GM19239 (cell line): ENCODE results near the gene BST1.

Source experiments
- DNase-seq: peaks from one replicate; pipeline ENCODE4 v3.0.0; 2011; ENCODE audit warnings: low spot score; ENCODE audit not compliant: insufficient read length
- FAIRE-seq: peaks from 2 replicates; lab custom pipeline; 2011; peaks lifted over from hg19 to GRCh38; lab: Jason Lieb, UNC

BST1 gene, protein sequence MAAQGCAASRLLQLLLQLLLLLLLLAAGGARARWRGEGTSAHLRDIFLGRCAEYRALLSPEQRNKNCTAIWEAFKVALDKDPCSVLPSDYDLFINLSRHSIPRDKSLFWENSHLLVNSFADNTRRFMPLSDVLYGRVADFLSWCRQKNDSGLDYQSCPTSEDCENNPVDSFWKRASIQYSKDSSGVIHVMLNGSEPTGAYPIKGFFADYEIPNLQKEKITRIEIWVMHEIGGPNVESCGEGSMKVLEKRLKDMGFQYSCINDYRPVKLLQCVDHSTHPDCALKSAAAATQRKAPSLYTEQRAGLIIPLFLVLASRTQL

DNA sequence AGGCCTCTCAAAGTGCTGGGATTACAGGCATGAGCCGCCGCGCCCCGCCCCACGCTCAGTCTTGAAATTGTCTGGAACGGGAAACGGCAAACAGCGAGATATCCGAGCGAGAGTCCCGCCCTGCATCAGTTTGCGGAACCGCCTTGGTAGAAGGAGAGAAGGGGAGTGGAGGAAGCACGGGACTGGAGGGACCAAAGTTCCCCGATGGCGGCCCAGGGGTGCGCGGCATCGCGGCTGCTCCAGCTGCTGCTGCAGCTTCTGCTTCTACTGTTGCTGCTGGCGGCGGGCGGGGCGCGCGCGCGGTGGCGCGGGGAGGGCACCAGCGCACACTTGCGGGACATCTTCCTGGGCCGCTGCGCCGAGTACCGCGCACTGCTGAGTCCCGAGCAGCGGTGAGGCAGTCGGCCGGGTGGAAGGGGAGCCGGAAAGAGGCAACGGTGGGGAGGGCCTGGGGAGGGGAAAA, at the start of gene BST1:
Gene BST1, plus strand, starts transcription at position 125 of the 463 bp plus-strand sequence. Its CDS starts 80 bp downstream, at position 205.
- DNase-seq, result peak; percentile 29
- peak; percentile 54 for FAIRE-seq

DNA sequence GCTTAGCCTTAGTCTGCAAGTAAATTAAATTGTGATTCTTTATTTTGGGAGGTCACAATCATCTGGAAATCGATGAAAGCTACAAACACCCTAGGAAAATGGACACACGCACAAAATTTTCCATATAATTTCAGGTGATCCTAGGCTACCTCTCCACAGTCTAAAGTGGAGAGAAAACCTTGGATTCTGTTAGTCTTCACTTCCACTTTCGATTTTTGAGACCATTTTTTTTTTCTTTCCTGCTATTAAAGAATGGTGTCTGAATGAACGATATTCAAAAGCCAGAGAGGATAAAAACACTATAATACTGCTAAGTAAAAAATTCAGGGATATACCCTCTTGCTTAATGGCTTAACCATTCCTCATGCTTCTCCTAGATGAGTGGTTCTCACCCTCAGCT, 49.4 kb upstream of the BST1 start:
- DNase-seq (no peak), FAIRE-seq (no peak)

DNA sequence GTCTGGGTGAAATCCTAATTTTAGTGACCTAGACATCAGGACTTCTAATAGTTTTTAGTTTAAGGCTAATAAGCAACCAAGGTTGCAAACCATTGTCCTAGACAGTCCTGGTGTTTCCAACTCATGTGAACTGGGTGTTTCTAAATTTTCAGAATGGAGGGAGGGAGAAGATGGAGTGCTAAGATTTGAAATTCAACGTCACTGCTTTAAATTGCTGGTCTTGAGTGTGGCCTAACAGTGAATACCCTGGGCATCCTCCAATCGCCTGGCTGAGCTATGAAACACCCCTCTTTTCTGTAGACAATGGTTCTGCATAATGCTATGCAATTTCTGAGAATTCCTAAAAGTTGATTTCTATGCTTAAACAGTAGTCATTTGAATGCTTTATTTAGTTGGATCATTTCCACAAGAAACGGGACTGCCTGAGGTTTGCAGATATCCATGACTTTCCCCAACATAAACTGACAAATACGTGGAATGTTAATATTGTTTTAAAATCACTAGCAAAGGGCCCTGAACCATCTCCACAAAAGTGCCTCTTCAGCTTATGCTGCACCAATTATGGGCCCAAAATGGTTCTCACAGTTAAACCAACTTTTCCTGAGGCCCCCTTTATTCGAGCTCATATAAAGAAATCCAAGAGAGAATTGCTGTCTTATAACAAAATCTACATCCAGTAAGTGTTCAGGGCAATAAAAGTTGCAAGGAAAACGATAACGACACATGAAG, 48.8 kb upstream of the BST1 start:
- DNase-seq (peak; percentile 22), FAIRE-seq (no peak)

DNA sequence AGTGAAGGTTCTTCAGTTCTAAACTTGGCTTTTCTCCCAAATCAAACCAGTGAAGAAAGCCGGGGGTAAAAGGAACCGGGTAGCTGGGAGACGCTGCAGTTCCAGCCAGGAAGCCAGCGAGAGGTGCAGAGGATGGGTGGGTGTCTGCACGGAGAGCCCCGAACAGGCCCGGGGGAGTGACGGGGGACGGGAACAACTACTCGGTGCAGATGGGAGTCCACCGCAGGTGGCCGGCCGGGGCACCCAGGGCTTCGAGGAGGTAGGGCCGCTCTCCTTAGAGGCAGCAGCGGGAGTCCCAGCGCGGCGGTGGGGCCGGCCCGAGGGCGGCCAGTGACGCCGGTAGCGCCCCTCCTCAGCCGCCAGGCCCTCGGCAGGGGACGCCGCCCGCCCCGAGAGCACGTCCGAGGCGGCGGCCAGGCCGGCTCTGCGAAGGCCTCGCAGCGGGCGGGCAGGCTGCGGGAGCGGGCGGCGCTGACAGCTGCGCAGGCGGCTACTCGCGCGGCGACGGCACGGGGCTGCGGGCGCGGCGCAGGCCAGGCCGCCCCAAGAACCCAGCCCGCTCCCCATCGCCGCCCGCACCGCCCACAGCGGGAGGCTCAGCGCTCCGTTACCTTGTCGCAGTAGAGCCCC, 48.2 kb upstream of the BST1 start:
- DNase-seq, result peak; percentile 20

DNA sequence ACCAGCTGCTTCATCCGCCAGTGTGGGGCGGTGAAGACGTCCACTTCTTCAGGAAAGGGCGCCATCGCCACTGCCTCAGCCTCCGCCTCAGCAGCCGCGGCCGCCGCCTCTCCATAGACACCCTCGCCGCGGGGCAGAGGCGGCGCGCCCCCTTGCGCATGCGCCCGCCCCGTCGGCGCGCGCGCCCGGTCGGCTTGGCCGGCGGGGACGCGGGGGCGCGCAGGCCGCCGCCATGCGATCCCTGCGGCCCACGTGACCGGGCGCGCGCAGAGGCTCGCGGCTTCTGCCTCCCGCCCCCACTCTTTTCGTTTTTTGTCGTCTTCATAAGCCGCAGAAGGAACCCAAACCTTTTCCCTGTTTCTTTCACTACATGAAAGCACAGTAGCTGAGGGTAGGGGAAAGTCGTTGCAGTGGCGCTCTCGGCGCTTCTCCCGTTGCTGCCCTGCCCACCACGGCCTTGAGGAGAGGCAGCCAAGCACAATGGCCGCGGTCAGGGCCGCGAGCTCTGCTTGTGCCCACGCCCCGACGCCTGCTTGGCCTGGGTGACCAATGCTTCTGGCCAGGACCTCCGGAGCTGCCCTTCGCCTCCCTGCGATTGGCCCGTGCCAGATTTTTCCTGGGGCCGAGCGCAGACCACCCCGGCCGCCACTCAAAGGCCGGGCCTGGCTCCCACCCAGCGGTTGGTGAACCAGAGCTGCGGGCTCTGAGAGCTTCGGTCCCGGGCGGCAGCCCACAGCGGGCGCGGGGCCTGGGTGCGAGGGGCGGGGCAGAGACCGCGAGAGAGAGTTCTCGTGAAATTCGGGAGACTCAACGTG, 47.4 kb upstream of the BST1 start, which contains the start of gene FBXL5:
Gene FBXL5, minus strand, starts transcription at position 135 of the 815 bp plus-strand sequence. Its CDS starts 70 bp downstream, at position 65.
- DNase-seq (peak; percentile 86), FAIRE-seq (peak; percentile 47)

More for the DNA sequence above, 48.2 kb upstream of the BST1 start:
- FAIRE-seq, result no peak

DNA sequence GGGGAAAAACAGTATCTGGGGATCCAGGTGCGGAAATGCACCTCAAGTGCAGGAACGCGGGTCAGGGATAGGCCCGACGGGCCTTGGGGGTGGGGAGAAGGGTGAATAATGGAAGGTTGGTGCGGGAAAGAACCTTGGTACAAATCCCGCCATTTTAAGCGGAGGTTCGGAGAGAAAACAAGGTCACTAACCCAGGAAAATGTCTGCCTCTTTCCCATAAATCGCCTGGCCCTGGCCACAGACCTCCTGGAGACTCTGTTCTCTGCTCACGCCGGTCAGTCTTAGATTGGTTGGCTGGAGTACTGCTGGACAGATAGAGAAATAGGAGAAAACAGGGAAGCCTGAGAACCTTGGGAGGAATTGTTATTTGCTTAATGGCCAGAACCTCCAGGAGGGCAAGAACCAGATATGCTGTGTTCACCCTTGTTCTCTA, 46.8 kb upstream of the BST1 start:
- FAIRE-seq, result no peak
- no peak for DNase-seq

DNA sequence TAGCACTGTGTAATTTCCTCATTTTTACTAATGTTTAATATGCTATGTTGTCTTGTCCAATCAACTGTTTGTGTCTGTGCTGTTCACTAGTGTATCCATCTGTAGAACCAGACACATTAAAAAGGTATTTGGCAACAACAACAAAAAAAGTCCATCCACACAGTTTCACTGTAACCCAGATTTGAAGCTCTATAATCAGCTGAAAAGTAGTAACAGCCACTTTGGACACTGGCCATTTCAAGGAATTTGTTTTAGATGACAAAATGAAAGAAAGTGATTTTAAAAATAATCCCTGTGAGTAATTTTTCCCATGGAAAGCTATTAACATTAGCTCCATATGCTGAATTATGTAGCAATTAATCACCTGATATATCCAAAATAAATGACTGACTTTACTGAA, 45.5 kb upstream of the BST1 start:
- DNase-seq, result no peak
- FAIRE-seq, result no peak

DNA sequence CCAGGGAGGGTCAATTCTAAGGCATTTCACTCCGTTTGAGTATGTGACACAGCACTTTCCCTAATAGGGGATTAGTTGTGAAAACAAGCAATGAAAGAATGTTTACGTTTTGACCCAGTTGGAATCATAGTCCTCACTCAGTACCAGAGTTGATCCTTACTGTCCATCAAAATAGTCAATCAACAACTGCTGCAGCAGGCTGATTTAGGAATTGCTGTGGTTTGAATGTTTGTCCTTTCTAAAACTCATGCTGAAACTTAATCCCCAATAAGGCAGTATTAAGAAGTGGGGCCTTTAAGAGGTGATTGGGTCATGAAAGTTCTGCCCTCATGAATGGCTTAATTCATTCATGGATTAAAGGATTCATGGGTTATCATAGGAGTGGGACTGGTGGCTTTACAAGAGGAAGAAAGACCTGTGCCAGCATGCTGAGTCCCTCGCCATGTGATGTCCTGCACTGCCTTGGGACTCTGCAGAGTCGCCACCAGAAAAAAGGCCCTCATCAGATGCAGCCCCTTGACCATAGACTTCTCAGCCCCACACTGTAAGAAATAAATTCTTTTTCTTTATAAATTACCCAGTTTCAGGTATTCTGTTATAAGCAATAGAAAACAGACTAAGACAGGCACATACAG, 44.6 kb upstream of the BST1 start:
- DNase-seq (no peak), FAIRE-seq (no peak)

DNA sequence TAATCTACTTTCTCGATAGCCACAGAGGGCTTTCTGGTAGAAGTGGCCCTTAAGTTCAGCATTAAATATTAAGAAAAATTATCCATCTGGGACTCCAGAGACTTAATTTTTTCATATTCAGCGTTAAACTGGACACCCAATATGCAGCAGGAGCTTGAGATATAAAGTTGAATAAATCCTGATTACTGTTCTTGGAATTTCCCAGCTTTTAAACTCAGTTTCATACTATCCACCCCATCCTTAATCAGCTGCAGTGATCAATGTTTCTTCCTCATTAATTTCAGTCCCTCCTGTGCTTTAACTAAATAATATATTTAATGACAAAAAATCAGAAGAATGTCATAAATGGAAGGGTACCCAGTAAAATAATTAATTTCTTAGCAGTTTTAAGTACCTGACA, 44.1 kb upstream of the BST1 start:
- no peak for FAIRE-seq
- no peak for DNase-seq

DNA sequence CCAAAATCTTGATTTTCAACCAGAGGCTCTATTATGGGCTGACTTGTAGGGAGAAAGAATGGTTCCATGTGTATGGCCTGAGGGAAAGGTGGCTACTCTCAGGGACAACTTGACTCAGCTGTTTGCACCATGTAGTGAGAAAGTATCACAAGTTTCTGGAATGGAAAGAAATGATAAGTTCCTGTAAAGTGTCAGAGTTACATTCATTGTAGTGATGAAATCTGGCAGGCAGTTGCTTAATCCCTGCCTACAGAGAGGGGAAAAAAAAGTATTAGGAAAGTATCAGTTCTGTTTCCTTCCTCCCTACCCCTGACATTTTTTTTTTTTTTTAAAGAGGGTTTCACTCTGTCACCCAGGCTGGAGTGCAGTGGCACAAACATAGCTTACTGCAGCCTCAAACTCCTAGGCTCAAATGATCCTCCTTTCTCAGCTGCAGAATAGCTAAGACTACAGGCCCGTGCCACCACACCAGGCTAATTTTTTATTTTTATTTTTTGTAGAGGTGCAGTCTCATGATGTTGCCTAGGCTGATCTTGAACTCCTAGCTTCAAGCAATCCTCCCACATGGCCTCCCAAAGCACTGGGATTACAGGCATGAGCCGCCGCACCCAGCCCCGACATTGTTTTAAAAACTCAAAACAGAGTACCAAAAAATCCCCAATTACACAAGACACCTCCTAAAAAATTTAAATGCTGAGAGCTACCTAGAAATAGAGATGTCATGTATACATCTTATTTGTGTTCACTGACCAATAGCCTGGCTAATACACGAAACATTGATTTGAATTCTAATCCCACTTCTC, 42.9 kb upstream of the BST1 start:
- FAIRE-seq (no peak), DNase-seq (no peak)

DNA sequence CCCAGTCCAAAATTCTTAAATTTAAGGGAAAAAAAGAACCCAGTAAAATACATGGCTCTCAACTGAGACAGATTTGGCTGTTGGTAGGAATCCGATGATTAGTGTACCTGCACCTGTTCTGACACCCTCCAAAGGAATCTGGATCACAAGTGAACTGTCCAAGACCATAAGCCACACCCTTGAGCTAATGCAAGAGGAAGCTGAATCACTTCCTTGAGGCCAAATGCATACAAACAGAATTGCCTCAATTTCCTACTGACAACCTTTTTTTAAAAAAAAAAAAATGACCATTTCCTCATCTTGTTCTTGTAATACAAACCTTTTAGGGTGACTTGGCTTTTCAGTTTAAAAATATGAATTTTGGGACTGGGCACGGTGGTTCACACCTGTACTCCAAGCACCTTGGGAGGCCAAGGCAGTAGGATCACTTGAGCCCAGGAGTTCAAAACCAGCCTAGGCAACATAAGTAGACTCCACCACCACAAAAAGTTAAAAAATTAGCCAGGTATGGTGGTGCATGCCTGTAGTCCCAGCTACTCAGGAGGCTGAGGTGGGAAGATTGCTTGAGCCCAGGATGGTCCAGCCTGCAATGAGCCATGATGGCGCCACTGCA, 37.0 kb upstream of the BST1 start:
- no peak for FAIRE-seq
- DNase-seq, result no peak

DNA sequence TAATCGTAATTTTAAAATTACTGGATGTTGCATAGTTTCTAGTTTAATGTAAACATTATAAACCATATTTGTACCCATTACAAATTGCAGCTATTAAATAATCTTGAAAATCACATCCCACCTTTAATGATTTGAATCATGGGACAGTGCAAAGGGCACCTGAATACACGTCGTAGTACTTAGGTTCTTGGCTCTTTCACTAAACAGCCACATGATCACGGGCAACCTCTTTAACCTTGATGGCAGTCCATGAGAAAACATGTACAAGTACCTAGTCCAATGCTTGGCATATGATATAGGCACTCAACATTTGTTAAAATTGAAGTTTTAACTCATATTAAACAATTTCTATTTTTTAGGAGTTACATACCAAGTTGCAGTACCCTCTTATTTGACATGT, 35.9 kb upstream of the BST1 start:
- DNase-seq, result no peak
- FAIRE-seq, result peak; percentile 61

DNA sequence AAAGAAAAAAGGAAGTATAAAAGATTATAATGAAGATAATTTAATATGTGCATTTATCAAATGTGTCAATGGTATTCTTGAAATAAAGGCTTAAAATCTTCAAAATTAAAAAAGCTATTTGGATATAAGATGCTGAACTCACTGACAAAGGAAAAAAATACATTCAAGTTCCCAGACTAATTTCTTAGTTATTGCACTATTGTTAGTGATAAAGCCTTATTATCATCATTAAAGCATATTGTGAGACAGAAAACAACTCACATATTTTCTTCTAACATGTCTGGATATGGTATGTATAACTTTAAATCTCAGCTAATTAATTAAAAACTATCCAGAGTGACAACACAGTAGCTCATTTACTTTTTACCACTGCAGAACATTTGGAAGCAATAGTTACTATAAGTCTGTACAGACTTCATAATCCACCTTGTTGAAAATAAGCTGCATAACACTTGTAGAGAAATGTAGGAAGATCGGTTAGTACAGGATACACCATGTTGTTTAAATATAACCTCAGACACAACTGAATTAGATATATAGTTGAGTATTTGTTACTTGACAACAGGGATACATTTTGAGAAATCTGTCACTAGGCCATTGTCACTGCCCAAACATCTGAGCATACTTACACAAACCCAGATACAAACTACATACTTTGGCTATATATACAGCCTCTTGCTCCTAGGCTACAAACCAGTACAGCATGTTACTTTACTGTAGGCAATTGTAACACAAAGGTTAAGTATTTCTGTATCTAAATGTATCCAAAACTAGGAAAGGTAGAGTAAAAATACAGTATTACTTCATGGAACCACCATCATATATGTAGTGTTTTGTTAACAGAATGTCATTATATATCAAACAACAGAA, 34.1 kb upstream of the BST1 start:
- DNase-seq, result no peak
- FAIRE-seq, result peak; percentile 61

DNA sequence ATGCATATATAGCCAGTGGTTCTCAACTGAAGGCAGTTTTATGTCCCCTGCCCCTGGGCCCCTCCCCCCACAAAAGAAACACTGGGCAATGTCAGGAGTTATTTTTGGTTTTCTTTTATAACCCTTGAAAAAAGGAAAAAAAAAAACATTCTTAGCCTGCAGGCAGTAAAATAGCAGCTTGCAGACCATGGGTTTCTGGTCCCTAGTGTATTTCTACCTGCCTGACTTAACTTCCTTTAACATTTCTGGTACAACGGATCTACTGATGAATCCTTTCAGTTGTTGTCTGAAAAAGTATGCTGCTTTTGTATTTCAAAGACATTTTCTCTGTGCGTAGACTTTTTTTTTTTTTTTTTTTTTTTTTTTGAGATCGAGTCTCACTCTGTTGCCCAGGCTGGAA, 32.3 kb upstream of the BST1 start:
- FAIRE-seq, result no peak

DNA sequence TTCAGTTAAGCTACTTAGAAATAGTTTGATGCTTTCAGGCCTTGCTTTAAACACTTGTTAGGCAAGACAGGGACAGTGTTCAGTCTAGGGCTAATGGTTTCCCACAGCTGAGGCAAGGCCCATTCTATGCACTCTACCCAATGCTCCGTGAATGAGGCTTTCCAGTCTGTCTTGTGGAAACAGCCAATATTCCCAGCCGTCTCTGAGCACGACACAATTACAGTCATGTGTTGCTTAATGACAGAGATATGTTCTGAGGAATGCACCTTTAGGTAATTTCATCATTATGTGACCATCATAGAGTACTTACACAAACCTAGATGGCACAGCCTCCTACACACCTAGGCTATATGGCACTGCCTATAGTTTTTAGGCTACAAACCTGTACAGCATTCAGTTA, 30.8 kb upstream of the BST1 start:
- DNase-seq (no peak), FAIRE-seq (no peak)

More for the DNA sequence above, 32.3 kb upstream of the BST1 start:
- DNase-seq, result no peak

DNA sequence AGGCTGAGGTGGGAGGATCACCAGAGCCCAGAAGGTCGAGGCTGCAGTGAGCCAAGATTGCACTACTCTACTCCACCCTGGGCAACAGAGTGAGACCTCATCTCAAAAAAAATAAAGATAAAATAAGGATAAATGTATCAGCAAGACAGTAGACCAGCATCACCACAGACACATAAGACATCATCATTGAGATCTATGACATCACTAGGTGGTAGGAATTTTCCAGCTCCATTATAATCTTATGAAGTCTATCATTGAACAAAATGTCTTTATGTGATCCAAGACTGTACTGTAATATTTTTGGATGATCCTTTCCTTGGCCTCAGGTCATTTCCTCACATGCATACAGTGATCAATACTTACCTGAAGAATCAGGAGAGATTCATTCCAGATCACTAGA, 29.5 kb upstream of the BST1 start:
- FAIRE-seq, result no peak

DNA sequence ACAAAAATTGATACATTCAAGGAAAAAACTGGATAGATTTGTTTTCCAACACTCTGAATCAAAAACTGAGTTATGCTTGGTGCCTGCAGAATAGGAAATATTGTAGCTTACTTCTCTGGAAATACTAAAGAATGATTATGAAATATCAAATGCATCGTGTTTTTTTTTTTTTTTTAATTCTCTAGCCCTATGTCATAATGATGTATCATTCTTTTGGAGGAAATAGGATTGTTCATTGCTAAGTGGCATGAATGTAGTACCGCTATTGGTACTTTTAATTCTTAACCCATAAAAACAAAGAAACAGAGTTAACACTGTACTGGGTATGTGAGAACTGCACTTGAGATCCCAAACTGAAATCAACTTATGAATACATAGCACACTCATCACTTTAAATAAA, 28.8 kb upstream of the BST1 start:
- no peak for FAIRE-seq
- no peak for DNase-seq

More for the DNA sequence above, 29.5 kb upstream of the BST1 start:
- DNase-seq, result no peak
